Measurements from ENCODE around the gene CCDC102B. TPM values are rescaled to one million over a fixed set of nuclear protein-coding genes. Genes with fewer than 3 reads are reported as not detected.

The CCDC102B gene
- total and polyA plus RNA-seq, 2 donors (not counting 1 experiment from before 2014, with no cell fraction given): 3.9 to 4.0 TPM

- no peak overlapping the region for H2AFZ ChIP-seq (ENCODE audit: insufficient read depth, low read depth, low read length, poor library complexity, severe bottlenecking)
- no peak overlapping the region for H3K4me3 ChIP-seq (ENCODE audit: control extremely low read depth in 1 of 5, extremely low read depth in 1 of 5, insufficient read depth in 1 of 5, low read depth in 2 of 5, low read length in 4 of 5)
- Mint-ChIP-seq H3K9me3 (ENCODE audit: insufficient read depth) (no peaks in the 10 kb centered on the region), H3K4me1 (no peaks in the 10 kb centered on the region), H3K4me3 (no peak overlapping the region), H3K27ac (no peak overlapping the region), H3K27me3 (no peaks in the 10 kb centered on the region)
- H3K9me3 ChIP-seq (ENCODE audit: control extremely low read depth in 1 of 3, control insufficient read depth in 2 of 3, insufficient read depth in 1 of 3, low read length in 2 of 3): no peaks in the 10 kb centered on the region
- no peak overlapping the region for H3K27ac ChIP-seq (ENCODE audit: low read length in 2 of 2)
- no peaks in the 10 kb centered on the region for H3K36me3 ChIP-seq (replicated peaks in 1 of 2; ENCODE audit: control extremely low read depth in 1 of 2, control insufficient read depth in 1 of 2, extremely low read depth in 1 of 2, insufficient read depth in 2 of 2, low read length in 1 of 2)
- no CpG with 5 or more reads among the region's 1 CpG for WGBS (ENCODE audit: insufficient coverage)
- no peaks in the 10 kb centered on the region for H3K4me1 ChIP-seq (ENCODE audit: control insufficient read depth in 2 of 2, insufficient read depth in 2 of 2, low read length in 2 of 2)
- H3K4me2 ChIP-seq (replicated peaks; ENCODE audit: low read depth, low read length, poor library complexity, severe bottlenecking): no peak overlapping the region
- CTCF ChIA-PET: no interaction called here
- POLR2A ChIA-PET: no interaction called here
- ATAC-seq (ENCODE audit: low read depth) (no peak), DNase-seq (no peak)
- no peak overlapping the region for H3K9ac ChIP-seq (ENCODE audit: low read length)
- intact Hi-C loops (cut with micrococcal nuclease): no loop called here
- H3K27me3 ChIP-seq (replicated peaks in 1 of 4; ENCODE audit: control extremely low read depth in 1 of 4, control insufficient read depth in 3 of 4, insufficient read depth in 4 of 4, low read length in 3 of 4): no peaks in the 10 kb centered on the region
- no peaks in the 10 kb centered on the region for H3K79me2 ChIP-seq (ENCODE audit: control insufficient read depth, insufficient read depth, low read length)
- no peaks in the 10 kb centered on the region for H4K20me1 ChIP-seq (ENCODE audit: control insufficient read depth, insufficient read depth, low read length, poor library complexity, severe bottlenecking)
- TF ChIP-seq EZH2 (IDR thresholded peaks at IDR 0.05; ENCODE audit: borderline replicate concordance, insufficient read depth, low read depth, low read length, poor library complexity, severe bottlenecking): no peak
- TF ChIP-seq, protein P1, sequence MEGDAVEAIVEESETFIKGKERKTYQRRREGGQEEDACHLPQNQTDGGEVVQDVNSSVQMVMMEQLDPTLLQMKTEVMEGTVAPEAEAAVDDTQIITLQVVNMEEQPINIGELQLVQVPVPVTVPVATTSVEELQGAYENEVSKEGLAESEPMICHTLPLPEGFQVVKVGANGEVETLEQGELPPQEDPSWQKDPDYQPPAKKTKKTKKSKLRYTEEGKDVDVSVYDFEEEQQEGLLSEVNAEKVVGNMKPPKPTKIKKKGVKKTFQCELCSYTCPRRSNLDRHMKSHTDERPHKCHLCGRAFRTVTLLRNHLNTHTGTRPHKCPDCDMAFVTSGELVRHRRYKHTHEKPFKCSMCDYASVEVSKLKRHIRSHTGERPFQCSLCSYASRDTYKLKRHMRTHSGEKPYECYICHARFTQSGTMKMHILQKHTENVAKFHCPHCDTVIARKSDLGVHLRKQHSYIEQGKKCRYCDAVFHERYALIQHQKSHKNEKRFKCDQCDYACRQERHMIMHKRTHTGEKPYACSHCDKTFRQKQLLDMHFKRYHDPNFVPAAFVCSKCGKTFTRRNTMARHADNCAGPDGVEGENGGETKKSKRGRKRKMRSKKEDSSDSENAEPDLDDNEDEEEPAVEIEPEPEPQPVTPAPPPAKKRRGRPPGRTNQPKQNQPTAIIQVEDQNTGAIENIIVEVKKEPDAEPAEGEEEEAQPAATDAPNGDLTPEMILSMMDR (IDR thresholded peaks at IDR 0.05): no peak
Measured at GRCh38 chr18:68944330-68944729, 146.4 kb downstream of the CCDC102B start.

DNA sequence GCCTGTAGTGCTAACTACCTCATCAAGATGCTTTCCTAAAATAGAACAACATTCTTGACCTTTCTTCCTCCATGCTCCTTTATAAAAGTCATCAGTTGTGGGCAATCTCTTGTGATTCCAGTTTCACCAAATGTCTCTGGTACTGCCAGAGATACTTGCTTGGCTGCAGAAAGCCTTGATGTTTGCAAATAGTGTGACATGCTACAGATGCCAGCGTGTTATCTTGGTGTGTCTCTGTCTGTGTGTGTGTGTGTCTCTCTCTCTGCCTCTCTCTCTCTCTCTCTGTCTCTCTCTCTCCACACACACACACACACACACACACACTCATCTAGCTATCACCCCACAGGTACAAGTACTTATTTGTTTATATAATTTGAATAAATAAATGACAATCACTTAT lies 146.9 kb downstream of the CCDC102B start:
- H3K9me3 Mint-ChIP-seq (ENCODE audit: insufficient read depth): no peaks in the 10 kb centered on the region
- Histone ChIP-seq H3K36me3 (replicated peaks in 1 of 2; ENCODE audit: control extremely low read depth in 1 of 2, control insufficient read depth in 1 of 2, extremely low read depth in 1 of 2, insufficient read depth in 2 of 2, low read length in 1 of 2) (no peaks in the 10 kb centered on the region), H4K20me1 (ENCODE audit: control insufficient read depth, insufficient read depth, low read length, poor library complexity, severe bottlenecking) (no peaks in the 10 kb centered on the region), H3K4me1 (ENCODE audit: control insufficient read depth in 2 of 2, insufficient read depth in 2 of 2, low read length in 2 of 2) (no peaks in the 10 kb centered on the region), H3K9me3 (ENCODE audit: control extremely low read depth in 1 of 3, control insufficient read depth in 2 of 3, insufficient read depth in 1 of 3, low read length in 2 of 3) (no peaks in the 10 kb centered on the region), H3K27ac (ENCODE audit: low read length in 2 of 2) (no peak overlapping the region), H3K79me2 (ENCODE audit: control insufficient read depth, insufficient read depth, low read length) (no peaks in the 10 kb centered on the region), H3K4me2 (replicated peaks; ENCODE audit: low read depth, low read length, poor library complexity, severe bottlenecking) (no peak overlapping the region), H3K4me3 (ENCODE audit: control extremely low read depth in 1 of 5, extremely low read depth in 1 of 5, insufficient read depth in 1 of 5, low read depth in 2 of 5, low read length in 4 of 5) (no peak overlapping the region), H3K9ac (ENCODE audit: low read length) (no peak overlapping the region), H3K27me3 (replicated peaks in 1 of 4; ENCODE audit: control extremely low read depth in 1 of 4, control insufficient read depth in 3 of 4, insufficient read depth in 4 of 4, low read length in 3 of 4) (no peaks in the 10 kb centered on the region), H2AFZ (ENCODE audit: insufficient read depth, low read depth, low read length, poor library complexity, severe bottlenecking) (no peak overlapping the region)
- intact Hi-C loops (cut with micrococcal nuclease): no loop called here
- no CpG with 5 or more reads among the region's 1 CpG for WGBS (ENCODE audit: insufficient coverage)
- DNase-seq: no peak
- ATAC-seq (ENCODE audit: low read depth): no peak
- H3K4me1 Mint-ChIP-seq: no peaks in the 10 kb centered on the region
- TF ChIP-seq, protein P1 (IDR thresholded peaks at IDR 0.05): no peak
- no peak for TF ChIP-seq EZH2 (IDR thresholded peaks at IDR 0.05; ENCODE audit: borderline replicate concordance, insufficient read depth, low read depth, low read length, poor library complexity, severe bottlenecking)
- H3K27ac Mint-ChIP-seq: no peak overlapping the region
- no peaks in the 10 kb centered on the region for H3K27me3 Mint-ChIP-seq
- POLR2A ChIA-PET: no interaction called here
- CTCF ChIA-PET: no interaction called here
- H3K4me3 Mint-ChIP-seq: no peak overlapping the region
